DOHH2 (cell line): ENCODE measurements around the gene OR2A42.
"Not testable (repeated sequence)": the region's sequence is repeated elsewhere in the genome, so short reads cannot be mapped to it uniquely, and the experiment has no call there.

Source experiments
- CTCF ChIP-seq: fragments of 200-600 bp; sonication (generic); IDR thresholded peaks from one replicate; pipeline ENCODE4 v1.5.1; 2014; ENCODE audit warnings: antibody characterized with exemption, mild to moderate bottlenecking, low read depth, low read length; ENCODE audit not compliant: poor library complexity, severe bottlenecking
- EZH2phosphoT487 ChIP-seq: fragments of 200-600 bp; sonication (generic); IDR thresholded peaks from 2 replicates; pipeline ENCODE4 v1.6.1; 2017; ENCODE audit warnings: borderline replicate concordance, mild to moderate bottlenecking, antibody characterized with exemption, low read length, moderate library complexity, mixed read lengths

DNA sequence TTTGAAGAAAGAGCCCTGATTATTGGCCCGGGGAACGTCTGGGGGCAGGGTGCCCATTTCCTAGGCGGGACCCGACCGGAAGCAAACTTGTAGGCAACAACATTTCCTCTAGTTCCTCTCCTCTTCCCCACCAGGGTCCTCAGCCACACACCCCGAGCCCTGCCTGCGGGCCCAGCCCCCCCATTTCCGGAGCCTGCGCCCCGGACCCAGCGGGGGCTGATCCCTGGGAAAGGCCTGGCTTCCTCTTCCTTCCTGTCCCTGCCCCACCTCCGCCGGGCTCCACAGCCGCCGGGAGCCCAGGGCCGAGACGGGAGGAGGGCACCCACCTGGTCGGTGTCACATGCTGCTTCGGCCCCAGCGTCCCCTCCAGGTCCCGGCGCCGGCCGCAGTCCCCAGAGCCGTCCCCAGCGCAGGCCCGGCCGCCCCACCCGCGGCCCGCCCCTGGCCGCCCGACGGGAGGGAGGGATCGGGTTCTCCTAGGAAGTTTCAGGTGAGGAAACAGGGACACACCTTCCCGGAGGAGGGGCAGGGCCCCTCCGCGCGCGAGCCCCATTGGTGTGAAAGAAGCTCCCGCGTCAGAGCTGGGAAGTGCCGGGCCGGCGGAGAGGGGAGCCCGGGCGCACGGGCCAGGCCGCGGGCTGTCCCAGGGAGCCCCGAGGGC is 44.1 kb downstream of the OR2A42 start, which contains the start of gene ARHGEF35:
- TF ChIP-seq CTCF, EZH2phosphoT487: not testable (repeated sequence)
